GM19324 (cell line): Measurements from ENCODE around the gene HPSE2.

ENCODE experiments used
- ATAC-seq: cut with Tn5 transposase; IDR thresholded peaks from one replicate; pipeline ENCODE4 v1.9.1; 2021; ENCODE audit warnings: mild to moderate bottlenecking, moderate library complexity; ENCODE audit not compliant: unreplicated experiment, low FRiP score

HPSE2 gene

DNA sequence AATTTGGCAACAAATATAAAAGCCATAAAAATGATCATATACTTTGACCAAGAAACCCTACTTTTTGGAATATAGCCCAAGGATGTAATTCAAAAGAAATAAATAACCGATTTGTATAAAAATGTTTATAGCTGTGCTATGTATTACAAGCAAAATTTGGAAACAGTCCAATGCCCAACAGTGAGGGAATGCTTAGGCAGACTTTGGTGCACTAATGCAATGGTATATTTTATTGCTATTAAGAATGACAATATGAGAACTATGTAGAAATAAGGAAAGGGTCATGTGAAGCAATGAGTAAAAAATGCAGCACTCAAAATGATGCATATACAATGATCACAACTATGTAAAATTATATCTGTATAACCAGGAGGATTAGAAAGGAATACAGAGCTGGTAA is 515.1 kb downstream of the HPSE2 start:
- ATAC-seq = no peak

DNA sequence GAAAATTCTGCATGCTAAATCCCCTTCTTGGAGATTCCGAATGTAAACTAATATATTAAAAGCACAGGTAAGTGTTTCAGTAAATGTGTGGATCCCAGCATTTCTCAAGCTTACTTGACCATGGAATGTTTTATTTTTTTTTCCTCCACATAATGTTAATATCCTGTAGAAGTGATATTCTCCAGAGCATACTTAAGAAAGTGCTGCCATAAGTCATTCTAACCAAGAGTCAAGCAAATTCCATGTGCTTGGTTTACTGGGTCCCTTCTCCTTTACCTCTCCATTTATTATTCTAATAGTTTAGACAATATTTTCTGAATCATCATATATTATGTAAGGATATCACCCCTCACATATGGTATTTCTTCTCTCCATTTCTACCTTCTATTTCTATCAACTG is 522.1 kb downstream of the HPSE2 start:
- no peak for ATAC-seq

DNA sequence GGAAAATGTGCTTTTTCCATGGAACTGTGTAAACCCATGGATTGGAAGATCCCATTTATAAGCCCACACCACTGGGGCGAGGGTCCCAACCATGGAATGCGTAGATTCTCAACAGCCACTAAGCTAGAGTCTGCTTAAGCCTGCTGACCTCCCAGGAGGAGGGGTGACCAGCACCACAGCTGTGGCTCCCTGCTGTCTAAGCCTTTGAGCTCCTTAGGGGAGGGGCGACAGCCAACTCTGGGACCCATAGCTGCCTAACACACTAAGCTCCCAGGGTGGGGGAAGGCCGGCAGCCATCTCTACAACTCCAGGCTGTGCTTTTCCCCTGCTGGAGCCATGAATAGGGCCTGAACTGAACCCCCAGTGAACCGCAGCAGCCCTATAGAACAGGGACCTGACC is 539.1 kb downstream of the HPSE2 start:
- ATAC-seq = no peak

DNA sequence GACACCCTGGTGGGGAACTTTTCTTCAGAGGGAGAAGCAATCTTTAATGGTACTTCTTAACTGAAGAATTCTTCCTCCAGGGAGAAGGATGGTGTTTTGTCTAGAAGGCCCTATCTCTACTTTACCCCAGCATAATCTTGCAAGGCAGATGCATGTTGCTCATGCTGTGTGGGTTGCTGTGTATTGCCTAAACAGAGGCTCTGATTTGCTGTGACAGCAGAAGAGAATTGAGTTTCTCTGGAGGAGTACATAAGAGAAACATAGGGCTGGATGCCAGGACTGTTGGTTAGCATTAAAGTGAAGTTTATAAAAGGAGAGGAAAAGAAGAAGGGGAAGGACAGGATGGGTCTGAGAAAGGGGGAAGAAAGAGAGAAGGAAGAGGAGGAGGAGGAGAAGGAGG is 540.8 kb downstream of the HPSE2 start:
- ATAC-seq = no peak

DNA sequence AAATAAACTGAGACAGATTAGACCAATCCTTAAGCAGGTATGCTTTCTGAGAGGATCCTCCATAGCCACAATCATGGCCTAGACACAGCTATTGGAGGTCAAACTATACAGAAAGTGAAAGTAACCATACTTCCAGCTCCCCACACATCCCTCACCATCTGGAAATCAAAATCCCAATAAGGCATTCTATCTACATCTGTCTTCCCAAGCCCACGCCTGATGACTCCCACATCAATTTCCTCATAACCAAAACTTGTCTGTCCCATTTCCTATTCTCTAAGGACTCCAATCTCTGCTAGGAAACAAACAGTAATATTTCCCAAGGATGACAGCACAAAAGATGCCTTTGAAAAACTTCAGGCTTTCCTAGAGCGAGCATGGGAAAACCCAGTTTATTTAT is 541.6 kb downstream of the HPSE2 start:
- ATAC-seq = no peak

DNA sequence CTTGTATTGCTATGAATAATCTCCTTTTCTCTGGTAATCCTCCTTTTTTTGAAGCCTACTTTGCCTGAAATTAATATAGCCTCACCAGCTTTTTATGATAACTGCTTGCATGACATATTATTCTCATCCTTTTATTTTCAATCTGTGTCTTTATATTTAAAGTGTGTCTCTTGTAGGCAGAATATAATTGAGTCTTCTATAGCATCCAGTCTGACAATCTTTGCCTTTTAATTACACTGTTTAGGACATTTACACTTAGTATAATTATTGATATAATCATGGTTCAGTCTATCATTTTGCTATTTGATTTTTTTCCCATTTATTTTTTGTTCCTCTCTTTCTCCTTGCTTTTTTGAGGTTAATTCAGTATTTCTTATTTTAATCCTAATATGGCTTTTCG is 548.0 kb downstream of the HPSE2 start:
- no peak for ATAC-seq

DNA sequence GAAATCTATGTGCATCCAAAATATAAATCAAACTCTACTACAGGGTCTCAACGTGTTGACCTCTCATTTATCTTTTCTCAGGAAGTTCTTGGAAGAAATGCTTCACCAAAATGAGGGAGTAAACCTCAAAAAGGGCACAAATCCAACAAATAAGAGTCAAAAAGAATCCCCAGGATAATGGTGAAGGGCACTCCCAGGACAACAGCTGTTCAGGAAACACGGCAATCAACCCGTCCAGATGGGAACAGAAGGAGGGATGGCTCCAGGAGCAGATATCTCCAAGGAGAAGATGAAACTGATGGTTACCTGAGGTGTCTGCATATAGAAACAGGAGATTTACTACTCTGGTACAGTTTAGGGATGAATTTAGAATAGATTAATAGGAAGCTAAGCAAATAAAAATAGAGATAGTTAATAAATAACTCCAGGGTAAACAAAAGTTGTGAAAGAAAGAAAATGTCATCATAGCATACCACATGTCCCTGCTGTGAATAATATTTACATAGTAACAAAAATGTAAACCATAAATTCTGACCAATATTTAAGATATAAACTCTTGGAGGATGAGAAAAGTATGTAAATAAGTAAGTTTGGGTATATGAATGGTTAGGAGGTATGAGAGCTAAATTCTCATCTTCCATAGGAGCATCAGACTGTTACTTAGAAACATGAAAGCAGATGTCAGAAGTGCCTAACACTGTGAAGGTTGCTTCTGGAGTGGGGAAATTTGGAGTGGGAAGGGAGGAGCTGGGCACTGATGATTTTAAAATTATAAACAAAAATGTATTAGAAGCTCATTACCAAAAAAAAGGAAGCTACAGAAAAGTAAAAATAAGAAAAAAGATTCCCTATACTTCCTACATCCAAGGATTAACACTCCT is 551.4 kb downstream of the HPSE2 start:
- no peak for ATAC-seq

DNA sequence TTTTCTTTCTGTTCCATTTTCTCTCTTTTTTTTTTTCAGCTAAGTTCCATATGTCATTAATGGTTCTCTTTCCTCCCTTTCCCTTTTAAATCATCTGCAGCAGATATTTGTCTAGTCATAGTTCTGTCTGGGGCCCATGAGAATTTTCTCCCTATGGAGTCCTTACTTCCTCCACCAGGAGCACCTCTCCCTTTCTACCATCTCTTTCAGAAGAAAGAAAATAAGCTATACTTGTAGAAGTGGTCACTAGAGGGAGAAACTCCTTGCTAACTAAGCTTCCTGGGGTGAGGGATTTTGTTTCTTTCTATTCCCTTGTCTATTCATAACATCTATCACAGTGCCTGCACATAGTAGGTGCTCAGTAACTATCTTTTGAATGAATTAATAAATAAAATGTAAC is 558.8 kb downstream of the HPSE2 start:
- ATAC-seq = no peak

DNA sequence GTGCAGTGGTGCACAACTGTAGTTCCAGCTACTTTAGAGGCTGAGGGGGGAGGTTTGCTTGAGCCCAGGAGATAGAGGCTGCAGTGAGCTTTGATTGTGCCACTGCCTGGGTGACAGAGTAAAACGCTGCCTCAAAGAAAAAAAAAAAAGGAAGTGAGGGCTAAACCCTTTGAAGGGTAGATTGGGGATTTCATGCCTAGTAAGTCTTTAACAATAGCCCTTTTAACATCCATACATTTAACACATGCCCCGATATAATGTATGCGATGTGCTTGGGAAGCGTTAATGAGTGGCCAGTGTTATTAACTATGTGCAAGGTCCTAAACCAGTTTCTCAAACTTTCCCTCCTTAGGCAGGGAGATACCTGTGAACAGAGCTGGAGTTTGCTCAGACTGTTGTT is 559.8 kb downstream of the HPSE2 start:
- ATAC-seq = no peak

DNA sequence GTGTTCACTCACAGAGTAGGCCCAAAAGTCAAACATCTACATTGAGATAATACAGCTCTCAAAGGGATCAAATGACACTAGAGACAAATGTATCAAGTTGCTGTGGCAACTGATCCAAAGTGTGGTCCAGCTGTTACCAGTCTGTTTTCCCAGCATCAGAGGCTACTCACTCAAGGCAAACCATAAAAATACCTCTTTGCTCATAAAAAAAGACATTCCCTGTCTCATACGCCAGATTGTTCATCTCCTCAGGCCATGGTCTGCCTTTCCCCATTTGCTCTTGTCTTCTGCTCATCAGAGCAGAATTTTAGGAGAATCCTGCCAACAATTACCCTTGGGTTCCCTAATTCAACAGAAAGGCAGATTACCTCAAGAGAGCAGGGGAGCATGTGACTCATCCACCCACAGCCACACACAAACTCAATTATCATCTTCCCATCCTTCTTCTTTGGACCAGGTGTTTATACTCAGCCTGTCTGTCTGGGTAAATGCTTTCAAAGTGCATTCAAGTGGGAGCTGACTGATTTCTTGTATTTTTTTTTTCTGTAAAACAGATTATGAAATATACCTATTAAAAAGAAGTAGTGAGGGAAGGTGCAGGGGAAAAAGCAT is 562.4 kb downstream of the HPSE2 start:
- no peak for ATAC-seq

DNA sequence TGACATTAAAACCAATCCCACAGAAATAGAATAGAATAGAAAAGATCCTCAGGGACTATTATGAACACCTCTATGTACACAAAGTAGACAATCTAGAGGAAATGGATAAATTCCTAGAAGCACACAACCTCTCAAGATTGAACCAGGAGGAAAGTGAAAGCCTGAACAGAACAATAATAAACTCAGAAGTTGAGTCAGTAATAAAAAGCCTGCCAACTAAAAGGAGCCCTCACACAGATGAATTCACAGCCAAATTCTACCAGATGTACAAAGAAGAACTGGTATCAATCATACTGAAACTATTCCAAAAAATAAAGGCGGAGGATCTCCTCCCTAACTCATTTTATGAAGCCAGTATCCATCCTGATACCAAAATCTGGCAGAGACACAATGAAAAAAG is 568.6 kb downstream of the HPSE2 start:
- ATAC-seq = no peak

DNA sequence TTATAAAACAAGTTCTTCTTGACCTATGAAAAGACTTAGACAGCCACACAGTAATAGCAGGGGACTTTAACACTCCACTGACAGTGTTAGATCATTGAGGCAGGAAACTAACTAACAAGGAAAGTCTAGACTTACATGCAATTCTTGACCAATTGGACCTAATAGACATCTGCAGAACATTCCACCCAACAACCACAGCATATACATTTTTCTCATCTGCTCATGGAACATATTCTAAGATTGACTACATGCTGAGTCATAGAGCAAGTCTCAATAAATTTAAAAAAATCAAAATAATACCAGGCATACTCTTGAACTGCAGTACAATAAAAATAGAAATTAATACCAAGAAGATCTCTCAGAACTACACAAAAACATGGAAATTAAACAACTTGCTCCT is 569.4 kb downstream of the HPSE2 start:
- ATAC-seq = no peak

DNA sequence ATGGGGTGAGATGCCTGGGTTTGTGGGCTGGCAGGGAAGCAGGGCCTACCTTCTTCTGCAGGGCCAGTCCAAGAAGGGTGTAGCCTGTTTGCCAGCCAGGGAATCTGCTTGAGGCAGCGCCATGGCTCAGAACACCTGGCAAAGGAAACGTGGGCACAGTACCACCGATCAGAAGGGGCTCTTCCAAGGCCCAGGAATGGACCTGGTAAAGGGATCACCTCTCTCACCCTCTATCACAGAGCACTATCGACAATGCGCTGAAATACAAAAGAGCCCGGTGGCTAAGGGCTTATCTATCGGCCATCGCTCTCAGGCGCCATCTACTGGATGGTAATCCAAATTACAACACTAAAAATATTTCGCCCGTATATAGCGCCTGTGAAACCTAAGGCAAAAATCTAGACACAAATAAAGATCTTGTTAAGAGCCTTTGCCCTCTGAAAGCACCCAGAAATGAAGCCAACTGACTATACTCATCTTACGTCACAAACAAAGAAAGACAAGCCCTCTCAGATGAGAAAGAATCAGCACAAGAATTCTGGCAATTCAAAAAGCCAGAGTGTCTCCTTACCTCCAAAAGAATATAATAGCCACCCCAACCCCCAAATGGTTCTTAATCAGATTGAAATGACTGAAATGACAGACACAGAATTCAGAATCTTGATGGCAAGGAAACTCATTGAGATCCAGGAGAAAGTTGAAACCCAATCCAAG is 571.2 kb downstream of the HPSE2 start:
- no peak for ATAC-seq

DNA sequence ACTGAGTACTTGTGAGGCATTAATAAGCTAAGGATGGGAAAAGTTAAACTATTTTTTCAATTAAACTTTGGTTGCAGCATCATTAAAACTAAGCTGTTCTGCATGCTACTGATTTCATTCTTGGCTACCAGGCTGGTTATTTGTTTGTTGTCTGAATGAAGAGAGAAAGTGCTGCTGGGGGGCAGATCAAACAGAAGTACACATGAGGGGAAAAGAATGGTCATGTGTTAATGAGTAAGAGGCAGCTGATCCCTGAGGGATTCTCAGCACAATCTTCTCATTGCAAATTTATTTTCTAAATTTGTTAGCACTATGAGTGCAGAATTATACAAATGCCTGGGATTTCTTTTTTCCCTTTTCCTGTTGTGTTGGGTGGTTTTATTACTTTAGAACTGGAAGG is 575.7 kb downstream of the HPSE2 start:
- no peak for ATAC-seq

DNA sequence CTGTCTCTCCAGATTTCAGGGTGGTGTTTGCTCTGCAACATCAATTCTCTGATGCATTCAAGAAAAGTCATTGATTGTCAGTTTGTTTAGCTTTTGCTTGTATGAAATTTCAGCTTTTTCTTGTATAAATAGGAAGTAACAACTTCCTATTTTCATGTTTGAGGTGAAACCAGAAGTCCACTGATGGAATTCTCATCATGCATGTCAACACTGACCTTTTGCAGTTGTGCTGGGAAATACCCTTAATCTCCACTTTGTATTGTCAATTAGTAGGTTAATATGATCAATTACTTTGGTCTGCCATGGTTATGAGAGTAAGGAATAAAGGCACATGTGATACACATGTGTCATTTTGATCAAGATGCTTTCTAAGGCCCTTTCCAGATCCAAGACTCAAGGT is 580.2 kb downstream of the HPSE2 start:
- ATAC-seq = no peak

DNA sequence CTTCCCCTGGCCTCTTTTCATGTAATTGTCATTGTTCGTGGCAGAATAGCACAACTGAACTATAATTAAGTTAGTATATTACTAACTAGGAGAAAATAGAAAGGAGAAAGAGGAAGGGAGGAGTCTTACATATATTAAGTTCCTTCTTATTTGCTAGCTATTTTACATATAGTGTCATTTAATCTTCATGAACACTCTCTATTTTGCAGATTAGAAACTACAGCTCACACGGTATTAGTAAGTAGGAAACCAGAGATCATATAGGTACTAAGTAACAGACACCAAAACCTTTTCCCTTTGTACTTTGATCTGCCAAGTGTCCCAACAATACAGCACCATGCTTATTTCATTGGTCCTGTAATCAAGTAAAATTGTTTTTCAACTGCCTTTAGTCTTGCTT is 586.5 kb downstream of the HPSE2 start:
- ATAC-seq = no peak

DNA sequence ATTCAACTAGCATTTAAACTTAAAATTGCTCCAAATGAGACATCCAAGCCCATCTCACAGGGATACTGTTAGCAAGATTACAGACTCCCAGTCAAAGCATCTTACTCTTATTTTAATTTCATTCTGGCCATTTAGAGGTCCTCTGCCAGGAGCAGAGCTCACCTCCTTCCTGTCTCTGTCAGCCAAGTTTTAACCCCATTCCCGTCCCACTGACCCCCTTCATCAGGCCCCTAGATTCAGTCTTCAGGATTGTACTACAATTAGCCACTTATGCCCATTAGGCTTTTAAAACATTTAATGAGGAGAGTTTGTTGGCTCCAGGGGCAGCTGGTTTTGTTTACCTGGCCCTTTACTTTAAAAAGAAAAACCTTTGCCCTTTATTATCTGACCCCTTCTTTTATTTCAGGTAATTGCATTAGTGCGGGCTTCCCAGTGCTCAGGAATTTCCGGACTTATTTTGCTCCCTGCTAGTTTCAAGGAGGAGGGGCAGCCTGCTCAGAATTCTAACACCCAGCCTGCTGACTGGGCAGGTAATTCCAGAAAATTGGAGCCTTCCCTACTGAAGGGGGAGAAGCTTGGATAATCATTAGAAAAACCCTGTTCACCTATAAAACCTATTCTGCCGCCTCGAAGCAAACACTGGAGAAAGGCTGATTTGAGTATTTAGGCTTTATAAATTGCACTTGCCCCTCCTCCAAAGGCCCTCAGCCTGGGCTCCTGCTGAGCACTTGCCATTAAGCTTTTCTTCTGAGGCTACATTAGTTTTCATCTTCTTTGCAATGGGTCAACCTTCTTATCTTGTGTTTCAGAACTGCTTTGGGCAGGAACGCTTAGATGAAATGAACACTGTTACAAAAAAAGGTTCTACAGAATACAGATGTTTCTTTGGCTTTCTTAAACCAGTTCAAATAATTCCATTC is 588.4 kb downstream of the HPSE2 start:
- no peak for ATAC-seq

DNA sequence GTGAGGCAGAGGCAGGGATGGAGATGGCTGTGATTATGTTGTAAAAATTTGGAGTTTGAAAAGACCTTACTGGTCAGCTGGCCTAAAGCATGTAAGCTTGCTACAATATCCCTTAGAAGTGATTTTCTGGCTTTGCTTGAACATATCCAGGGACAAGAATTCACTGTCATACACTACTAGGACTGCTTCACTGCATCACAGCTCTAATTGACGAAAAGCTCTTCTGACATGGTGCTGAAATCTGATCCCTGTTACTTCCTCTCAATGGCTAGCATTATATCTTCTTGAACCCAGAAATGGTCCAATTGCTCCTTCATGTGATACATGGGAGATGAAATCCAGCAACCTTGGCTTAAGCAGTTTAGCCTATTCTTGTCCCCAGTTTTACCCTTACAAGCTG is 591.2 kb downstream of the HPSE2 start:
- ATAC-seq = no peak

DNA sequence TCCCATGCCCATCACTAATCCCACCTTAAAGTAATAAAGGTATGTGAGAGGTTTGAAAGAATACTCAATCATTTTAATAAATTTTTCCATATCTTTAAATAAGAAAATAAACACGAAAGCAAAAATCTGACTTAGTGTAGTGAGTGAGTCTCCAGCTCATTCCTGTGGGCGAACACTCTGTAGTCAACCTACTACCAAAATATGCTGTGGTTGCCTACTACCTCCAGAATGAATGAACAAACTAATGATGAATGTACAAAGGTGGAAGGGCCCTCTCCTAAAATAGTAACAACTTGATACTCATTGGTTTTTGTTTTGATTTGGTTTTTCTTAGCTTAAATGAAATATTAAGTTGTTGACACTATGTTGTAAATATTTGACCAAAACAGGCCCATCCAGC is 593.4 kb downstream of the HPSE2 start:
- ATAC-seq = no peak

DNA sequence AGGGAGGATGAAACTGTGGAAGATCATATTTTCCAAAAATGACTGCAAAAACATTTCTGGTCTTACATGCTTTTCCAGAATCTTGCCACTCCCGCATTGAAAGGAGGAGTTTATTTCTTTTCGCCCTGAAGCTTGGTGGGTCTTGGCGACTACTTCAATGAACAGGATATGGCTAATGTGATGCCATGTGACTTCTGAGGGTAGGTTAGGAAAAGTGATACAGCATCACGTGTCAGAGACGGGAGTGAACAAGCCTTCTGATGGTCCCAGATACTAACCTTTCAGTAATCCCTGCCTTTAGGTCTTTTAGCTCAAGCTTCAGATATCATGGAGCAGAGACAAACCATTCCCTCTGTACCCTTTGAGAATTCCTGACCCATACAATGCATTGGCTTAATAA is 596.7 kb downstream of the HPSE2 start:
- no peak for ATAC-seq

DNA sequence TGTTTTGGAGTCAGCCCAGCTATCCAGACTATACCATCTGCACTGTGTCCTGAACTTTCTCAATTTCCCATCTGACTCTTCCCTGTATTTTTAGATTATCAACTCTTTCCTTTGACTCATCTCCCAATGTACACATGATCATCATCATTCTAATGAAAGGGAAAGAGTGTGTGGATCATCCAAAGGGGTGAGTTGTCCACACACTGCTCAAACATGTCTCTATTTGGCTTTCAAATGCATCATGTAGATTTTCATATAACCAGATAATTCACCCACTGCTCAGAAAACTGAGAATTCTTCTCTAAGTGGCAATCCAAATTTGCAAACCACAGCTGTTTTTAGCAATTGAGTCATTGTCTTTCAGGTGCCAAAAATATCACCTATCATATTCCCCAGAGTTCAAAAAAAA is 598.7 kb downstream of the HPSE2 start:
- no peak for ATAC-seq
